Stimulated activated naive CD4-positive, alpha-beta T cell treated with Interleukin-2 at 50 U/mL for 16 hours (primary cell): ENCODE data around the gene FAR1.

Source experiments
- DNase-seq: peaks from one replicate; lab custom pipeline; 2025; lab: John Stamatoyannopoulos, UW

The FAR1 gene

DNA sequence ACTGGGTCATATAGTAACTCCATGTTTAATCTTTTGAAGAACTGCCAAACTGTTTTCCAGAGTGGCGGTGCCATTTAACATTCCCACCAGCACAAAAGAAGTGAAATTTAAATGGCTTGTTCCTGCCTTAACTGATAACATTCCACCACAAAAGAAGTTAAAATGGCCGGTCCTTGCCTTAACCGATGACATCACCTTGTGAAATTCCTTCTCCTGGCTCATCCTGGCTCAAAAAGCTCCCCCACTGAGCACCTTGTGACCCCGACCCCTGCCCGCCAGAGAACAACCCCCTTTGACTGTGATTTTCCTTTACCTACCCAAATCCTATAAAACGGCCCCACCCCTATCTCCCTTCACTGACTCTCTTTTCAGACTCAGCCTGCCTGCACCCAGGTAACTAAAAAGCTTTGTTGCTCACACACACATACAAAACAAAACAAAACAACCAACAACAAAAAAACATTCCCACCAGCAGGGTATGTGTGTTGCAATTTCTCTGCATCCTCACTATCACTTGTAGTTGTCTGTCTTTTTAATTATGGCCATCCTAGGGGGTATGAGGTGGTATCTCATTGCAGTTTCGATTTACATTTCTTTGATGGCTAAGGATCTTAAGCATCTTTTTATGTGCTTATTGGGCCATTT lies 109.0 kb downstream of the FAR1 start:
- no peak for DNase-seq

- DNase-seq: no peak
These were observed 109.9 kb downstream of the FAR1 start for GRCh38 chr11:13778345-13778744.

DNA sequence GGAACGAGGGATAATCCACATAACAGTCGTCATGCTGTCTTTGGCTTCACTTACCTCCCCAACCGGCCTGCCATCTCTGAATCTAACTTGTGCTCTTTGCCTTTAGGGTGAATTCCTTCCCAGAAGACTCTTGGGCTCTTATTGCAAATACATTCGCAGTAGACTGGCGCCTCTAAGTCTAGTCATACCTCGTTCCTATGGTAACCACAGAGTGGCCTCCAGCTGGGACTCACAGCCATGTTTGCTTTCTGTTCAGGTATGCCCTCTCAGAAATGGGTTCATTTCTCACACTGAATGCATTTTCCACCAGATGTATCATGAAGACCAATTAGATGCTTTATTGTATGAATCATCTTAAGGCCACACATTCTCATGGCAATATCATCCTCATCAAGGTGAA lies 112.7 kb downstream of the FAR1 start:
- no peak for DNase-seq
